Erythroblast (primary cell): Measurements from ENCODE around the gene NFRKB.
"Not testable (repeated sequence)": the region's sequence is repeated elsewhere in the genome, so short reads cannot be mapped to it uniquely, and the experiment has no call there.

Experiments
- DNase-seq, 2 experiments: peaks; one replicate each; lab custom pipeline; 2025; lab: John Stamatoyannopoulos, UW
- GATA1 ChIP-seq: IDR thresholded peaks from 2 replicates; pipeline ENCODE4 v1.6.1; 2011; ENCODE audit warnings: low read depth, mild to moderate bottlenecking, control low read depth, low read length, moderate library complexity
- POLR2A ChIP-seq: IDR thresholded peaks from 2 replicates; pipeline ENCODE4 v1.6.1; 2011; ENCODE audit warnings: mild to moderate bottlenecking, low read length

The NFRKB gene

DNA sequence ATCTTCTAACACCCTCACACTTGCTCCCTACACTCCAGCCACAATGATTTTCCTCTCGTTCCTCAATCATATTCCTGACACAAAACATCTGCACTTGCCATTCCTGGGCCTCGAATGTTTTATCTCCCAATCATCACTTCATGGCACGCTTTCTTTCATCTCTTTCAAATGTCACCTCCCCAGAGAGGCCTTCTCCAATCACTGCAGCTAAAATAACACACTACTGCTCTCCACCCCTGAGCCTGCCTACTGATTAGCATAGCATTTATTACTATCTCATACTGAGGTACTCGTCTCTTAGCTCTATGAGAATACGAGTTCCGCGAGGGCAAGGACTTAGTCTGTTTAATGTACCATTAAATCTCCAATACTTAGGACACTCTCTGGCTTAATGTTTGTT lies 23.5 kb downstream of the NFRKB start:
- TF ChIP-seq GATA1 (no peak), POLR2A (no peak)
- no peak for DNase-seq

DNA sequence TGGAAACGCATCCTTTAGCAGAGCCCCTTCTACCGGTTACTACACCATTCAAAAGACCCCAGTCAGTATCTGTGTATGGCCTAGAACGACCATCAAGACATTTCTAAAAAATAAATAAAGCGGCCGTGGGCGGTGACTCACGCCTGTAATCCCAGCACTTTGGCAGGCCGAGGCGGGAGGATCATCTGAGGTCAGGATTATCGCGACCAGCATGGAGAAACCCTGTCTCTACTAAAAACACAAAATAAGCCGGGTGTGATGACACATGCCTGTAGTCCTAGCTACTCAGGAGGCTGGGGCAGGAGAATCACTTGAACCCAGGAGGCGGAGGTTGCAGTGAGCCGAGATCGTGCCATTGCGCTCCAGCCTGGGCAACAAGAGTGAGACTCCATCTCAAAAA lies 26.8 kb downstream of the NFRKB start:
- not testable (repeated sequence) for DNase-seq

DNA sequence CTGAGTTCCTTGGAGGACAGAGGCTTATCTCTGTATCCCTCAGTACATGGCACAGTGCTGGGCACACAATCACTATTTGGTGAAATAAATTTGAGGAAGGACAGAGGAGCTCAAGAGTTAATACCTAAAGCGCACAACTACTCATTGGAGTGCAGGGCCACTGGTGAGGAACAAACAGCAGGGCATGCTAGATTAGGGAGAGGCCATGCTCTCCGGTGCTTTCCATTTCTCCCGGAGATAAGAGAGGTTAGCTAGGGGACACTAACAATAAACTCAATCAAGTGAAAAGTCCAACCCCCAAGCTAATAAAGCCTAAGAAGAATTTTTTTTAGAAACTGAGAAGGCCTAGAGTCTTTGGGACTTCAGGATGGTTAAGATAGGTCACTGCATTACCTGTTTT lies 29.1 kb downstream of the NFRKB start:
- TF ChIP-seq POLR2A, result no peak
- DNase-seq, result no peak

- TF ChIP-seq POLR2A (no peak), GATA1 (no peak)
- DNase-seq, result no peak
These were observed 29.7 kb downstream of the NFRKB start for GRCh38 chr11:129865701-129866100.

GRCh38 chr11:129864811-129865210 lies 30.6 kb downstream of the NFRKB start:
- no peak for TF ChIP-seq GATA1
- no peak for TF ChIP-seq POLR2A
- no peak for DNase-seq

- no peak for TF ChIP-seq POLR2A
- no peak for TF ChIP-seq GATA1
- no peak for DNase-seq
These were observed 33.5 kb downstream of the NFRKB start for GRCh38 chr11:129861702-129862522.

DNA sequence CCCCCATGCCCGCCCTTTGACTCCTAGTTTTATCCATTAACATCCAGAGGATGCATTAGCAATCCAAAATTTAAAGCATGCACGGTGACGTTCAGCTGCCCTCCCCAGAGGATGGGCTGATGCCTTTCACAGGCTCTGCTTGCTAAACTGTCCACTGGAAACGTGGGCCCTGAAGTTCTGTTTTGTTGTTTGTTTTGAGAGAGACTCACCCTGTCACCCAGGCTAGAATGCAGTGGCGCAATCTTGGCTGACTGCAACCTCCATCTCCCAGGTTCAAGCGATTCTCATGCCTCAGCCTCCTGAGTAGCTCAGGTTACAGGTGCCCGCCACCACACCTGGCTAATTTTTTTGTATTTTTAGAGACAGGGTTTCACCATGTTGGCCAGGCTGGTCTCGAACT lies 39.3 kb downstream of the NFRKB start:
- no peak for DNase-seq
- TF ChIP-seq GATA1 (no peak), POLR2A (no peak)

GRCh38 chr11:129855086-129855485 lies 40.3 kb downstream of the NFRKB start:
- no peak for DNase-seq
- TF ChIP-seq POLR2A, result no peak
- no peak for TF ChIP-seq GATA1

- DNase-seq, result no peak
- no peak for TF ChIP-seq POLR2A
- TF ChIP-seq GATA1, result no peak
These were observed 41.1 kb downstream of the NFRKB start for GRCh38 chr11:129854232-129854805.

- TF ChIP-seq GATA1, result no peak
- no peak for DNase-seq
These were observed 41.7 kb downstream of the NFRKB start for GRCh38 chr11:129853518-129854231.

DNA sequence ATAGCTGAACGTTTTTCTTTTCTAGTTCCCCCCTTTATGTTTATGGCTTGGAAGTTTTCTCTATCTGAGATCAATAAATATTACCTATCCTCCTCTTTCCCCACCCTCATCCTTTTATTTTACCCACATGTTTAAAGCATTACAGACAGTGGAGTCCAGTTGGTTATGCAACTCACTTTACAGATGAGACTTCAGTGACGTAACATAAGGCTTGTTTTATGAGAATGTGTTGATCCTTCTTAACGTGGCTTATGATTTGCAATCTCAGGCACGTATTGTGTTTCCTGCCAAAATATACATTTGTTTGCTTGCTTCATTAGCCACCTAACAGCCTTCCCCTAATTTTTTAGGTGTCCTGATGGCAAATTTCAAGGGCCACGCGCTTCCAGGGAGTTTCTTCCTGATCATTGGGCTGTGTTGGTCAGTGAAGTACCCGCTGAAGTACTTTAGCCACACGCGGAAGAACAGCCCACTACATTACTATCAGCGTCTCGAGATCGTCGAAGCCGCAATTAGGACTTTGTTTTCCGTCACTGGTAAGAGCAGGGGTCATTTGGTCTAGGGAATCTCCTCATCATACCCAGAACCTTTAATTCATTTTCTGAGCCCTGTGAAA lies 43.1 kb downstream of the NFRKB start:
- DNase-seq, result no peak
- TF ChIP-seq POLR2A (no peak), GATA1 (no peak)

GRCh38 chr11:129849447-129850130 lies 45.8 kb downstream of the NFRKB start:
- DNase-seq, result no peak
- TF ChIP-seq GATA1 (no peak), POLR2A (no peak)

DNA sequence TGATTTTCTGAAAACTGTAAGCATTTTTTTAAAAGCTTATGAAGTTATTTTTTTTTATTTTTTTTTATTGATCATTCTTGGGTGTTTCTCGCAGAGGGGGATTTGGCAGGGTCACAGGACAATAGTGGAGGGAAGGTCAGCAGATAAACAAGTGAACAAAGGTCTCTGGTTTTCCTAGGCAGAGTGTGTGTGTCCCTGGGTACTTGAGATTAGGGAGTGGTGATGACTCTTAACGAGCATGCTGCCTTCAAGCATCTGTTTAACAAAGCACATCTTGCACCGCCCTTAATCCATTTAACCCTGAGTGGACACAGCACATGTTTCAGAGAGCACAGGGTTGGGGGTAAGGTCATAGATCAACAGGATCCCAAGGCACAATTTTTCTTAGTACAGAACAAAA lies 48.0 kb downstream of the NFRKB start:
- not testable (repeated sequence) for DNase-seq
